Muscle of leg (tissue), 11 donors: ENCODE results near the gene CDC20. TPM values are rescaled to one million over a fixed set of nuclear protein-coding genes. Genes with fewer than 3 reads are reported as not detected.
A peak's percentile ranks its signal among the peaks of the same experiment; 100 is the strongest.

Experiments
- DNase-seq: peaks from one replicate; pipeline ENCODE4 v3.0.0; 2013
- H3K27ac ChIP-seq: one replicate; pipeline ENCODE4 v1.5.1; 2013; ENCODE audit warnings: mild to moderate bottlenecking, low read length, control low read depth
- H3K27me3 ChIP-seq: one replicate; pipeline ENCODE4 v1.6.1; 2013; ENCODE audit warnings: low read length; ENCODE audit not compliant: control insufficient read depth, insufficient read depth
- H3K36me3 ChIP-seq: one replicate; pipeline ENCODE4 v1.6.1; 2013; ENCODE audit warnings: low read length; ENCODE audit not compliant: control insufficient read depth, insufficient read depth
- H3K4me1 ChIP-seq: one replicate; pipeline ENCODE4 v1.6.1; 2013; ENCODE audit warnings: low read length; ENCODE audit not compliant: control insufficient read depth, insufficient read depth
- H3K4me3 ChIP-seq: one replicate; pipeline ENCODE4 v1.5.1; 2013; ENCODE audit warnings: low read length, control low read depth
- H3K9me3 ChIP-seq: replicated peaks from 2 replicates; pipeline ENCODE4 v1.6.1; 2013; ENCODE audit warnings: low read depth, low read length; ENCODE audit not compliant: control insufficient read depth
- WGBS: methylation state at CpG from one replicate; pipeline ENCODE4 v1.1.5; 2013; ENCODE audit warnings: missing lambda C conversion rate; ENCODE audit not compliant: insufficient coverage; 5-methylcytosine and 5-hydroxymethylcytosine counted together
- polyA plus RNA-seq, 8 donors: library from polyadenylated mRNA; unstranded; fragments of 120-200 nt; gene quantifications; one replicate each; pipeline versions ENCODE4 v1.2.1 to v1.2.3, GENCODE V29; 2013; ENCODE audit warnings: inconsistent platforms in 1 of 8, low replicate concordance in 1 of 8; ENCODE audit not compliant: insufficient read length in 8 of 8, insufficient read depth in 1 of 8
- total RNA-seq: library from RNA; stranded (reverse); fragments of 120-200 nt; gene quantifications from one replicate; pipeline ENCODE4 v1.2.4, GENCODE V29; 2013

CDC20 gene
- total and polyA plus RNA-seq, 9 donors: 12.5 to 28.8 (median 22.0) TPM

DNA sequence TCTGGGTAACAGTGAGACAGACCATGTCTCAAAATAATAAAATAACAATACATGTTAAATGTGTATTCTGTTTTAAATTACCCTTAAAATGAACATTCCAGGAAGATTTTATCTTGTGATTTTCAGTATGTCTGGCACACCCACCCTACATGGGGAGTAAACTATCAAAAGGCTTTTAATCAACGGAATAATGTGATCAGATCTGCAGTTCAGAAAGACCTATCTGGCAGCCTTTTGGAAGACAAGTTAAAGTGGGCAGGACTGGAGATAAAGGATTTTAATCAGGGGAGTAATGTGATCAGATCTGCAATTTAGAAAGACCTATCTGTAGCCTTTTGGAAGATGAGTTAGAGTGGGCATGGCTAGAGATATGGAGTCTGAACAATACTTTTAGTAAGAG lies 20.7 kb downstream of the CDC20 start:
- Histone ChIP-seq H3K4me3 (no peak overlapping the region), H3K9me3 (no peaks in the 10 kb centered on the region), H3K27ac (no peak overlapping the region), H3K27me3 (no peaks in the 10 kb centered on the region), H3K4me1 (peaks cover 3% of the 10 kb centered on the region), H3K36me3 (peaks cover 42% of the 10 kb centered on the region)
- no peak for DNase-seq
- WGBS: no CpG with 5 or more reads among the region's 1 CpG

DNA sequence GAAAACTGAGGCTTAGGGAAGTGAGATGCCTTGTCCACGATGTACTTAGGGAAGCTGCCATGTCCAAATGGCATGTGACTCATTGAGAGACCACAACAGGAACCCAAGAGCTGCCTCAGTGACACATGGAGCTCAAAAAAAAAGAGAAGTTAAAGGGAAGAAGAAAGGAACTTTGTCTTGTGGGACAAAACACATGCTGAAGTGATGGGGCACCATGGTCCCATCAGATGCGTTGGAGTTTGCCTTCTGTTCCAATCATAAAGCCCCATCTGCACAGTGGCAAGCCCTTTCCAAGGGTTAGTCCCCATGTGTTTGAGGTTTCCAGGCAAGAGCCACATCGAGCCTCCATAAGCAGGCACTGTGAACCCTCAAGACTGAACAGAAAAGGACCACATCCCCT lies 22.8 kb downstream of the CDC20 start:
- no peak overlapping the region for H3K4me3 ChIP-seq
- peaks cover 63% of the 10 kb centered on the region for H3K36me3 ChIP-seq
- peak; percentile 63 for DNase-seq
- no peaks in the 10 kb centered on the region for H3K27me3 ChIP-seq
- 87% methylated on average over 2 of the region's 3 CpGs for WGBS
- peaks cover 3% of the 10 kb centered on the region for H3K4me1 ChIP-seq
- no peak overlapping the region for H3K27ac ChIP-seq
- no peaks in the 10 kb centered on the region for H3K9me3 ChIP-seq

DNA sequence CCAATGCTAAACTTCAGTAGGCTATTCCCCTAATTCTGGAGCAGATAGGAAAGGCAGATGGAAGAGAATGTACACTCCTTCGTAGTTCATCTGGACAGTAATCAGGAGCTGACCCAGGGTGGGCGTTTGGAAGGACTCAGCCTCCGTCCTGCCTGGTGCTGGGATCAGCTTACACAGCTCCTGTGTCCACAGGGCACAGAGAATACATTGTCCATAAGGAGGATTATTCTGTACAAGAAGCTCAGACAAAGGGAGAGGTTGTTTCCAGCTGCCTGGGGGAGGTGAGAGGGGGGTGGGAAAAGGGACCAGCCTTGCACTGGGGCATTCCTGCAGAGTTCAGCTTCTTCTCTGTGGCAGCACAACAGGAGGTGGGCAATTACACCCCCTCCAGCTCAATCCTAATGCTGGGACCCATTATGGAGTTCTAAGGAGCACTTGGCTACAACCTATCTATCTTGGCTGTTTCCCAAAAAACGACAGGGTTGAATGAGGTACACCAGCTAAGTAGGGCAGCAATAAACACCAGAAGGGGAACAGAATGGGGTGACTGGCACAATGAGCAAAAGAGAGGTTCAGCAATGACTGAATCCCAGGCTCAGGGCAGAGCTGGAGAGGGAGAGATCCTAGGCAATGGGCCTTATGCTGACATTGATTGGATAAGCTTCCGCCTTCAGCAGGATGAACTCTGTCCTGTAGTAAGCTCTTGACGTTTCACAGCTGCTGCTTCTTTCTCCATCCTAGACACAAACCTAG lies 23.4 kb downstream of the CDC20 start:
- H3K9me3 ChIP-seq: no peaks in the 10 kb centered on the region
- H3K36me3 ChIP-seq: peaks cover 69% of the 10 kb centered on the region
- H3K4me1 ChIP-seq: peaks cover 3% of the 10 kb centered on the region
- H3K27me3 ChIP-seq: no peaks in the 10 kb centered on the region
- no peak for DNase-seq
- WGBS: 19% methylated on average over 4 of the region's 6 CpGs
- H3K4me3 ChIP-seq: no peak overlapping the region
- H3K27ac ChIP-seq: no peak overlapping the region

DNA sequence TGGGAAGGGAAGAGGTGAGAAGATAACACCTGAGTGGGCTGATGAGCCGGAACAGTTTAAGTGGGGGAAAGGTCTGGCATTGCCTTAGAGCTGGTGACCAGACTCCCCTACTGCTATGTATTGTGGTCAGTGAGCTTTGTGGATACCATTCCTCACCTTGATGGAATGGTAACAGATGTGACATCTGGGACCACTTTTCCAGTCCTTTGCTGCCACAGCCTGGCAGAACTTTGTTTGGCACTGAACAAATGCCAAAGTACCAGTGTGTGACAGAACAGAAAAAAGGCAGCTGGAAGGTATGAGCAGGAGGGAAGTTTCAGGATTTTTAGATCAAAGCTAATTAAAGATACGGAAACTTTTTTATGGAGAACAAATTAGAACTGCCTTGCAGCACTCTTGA lies 24.7 kb downstream of the CDC20 start:
- Histone ChIP-seq H3K4me3 (no peak overlapping the region), H3K36me3 (peaks cover 74% of the 10 kb centered on the region), H3K4me1 (peaks cover 8% of the 10 kb centered on the region), H3K27ac (no peak overlapping the region), H3K9me3 (no peaks in the 10 kb centered on the region), H3K27me3 (no peaks in the 10 kb centered on the region)
- whole genome bisulfite sequencing: 100% methylated on average over 1 of the region's 2 CpGs
- DNase-seq: no peak

DNA sequence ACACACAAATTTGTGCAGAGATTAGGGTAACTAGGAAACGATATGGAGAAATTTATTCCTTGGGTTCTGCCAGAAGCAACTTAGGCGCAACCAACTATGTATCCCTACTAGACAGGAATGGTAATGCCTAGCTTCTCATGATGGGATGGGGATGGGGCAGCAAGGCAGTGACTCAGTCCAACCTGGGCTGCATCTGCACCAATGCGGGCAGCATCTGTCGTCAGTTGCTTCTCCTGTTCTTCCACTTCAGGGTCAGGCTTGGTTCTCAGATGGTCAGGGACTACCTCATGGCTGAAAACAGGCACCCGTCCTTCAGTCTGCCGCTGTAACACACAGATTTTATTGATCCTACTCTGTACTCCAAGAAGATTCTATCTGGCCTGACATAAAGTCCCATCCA lies 27.9 kb downstream of the CDC20 start:
- Histone ChIP-seq H3K36me3 (peaks cover 62% of the 10 kb centered on the region), H3K4me3 (no peak overlapping the region), H3K27ac (no peak overlapping the region), H3K9me3 (no peaks in the 10 kb centered on the region), H3K4me1 (peaks cover 20% of the 10 kb centered on the region), H3K27me3 (no peaks in the 10 kb centered on the region)
- WGBS: 94% methylated on average over 4 of the region's 6 CpGs
- no peak for DNase-seq

DNA sequence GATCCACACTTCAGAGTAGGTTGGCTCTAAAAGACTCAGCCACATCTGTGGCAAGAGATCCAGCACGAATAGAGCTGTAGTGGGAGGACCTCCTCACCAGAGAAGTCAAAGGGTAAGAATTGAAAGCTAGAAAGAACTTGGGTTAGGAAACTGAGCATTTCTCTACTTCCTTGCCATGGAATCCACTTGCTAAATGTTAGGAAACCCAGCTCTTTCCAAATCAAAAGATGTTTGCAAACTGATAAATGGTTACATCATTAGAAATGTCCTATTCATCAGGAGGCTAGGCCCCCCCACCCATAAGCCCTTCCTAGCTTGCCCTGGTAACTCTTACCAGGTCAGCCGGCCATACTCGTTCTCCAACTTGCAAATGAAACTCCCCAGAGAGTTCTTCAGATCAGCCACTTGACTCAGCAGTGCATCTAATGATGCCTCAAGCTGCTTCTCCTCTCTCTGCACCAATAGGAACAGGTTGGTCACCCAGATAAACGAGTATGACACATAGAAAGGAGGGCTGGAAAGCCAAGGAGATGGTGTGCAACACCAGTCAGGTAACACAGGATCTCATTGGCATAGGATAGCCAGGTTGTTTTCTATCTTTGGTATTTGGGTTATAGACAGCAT lies 29.3 kb downstream of the CDC20 start:
- Histone ChIP-seq H3K9me3 (no peaks in the 10 kb centered on the region), H3K4me1 (peaks cover 17% of the 10 kb centered on the region), H3K36me3 (peaks cover 48% of the 10 kb centered on the region), H3K27ac (no peak overlapping the region), H3K4me3 (no peak overlapping the region), H3K27me3 (no peaks in the 10 kb centered on the region)
- WGBS: no CpG with 5 or more reads among the region's 4 CpGs
- DNase-seq: no peak

DNA sequence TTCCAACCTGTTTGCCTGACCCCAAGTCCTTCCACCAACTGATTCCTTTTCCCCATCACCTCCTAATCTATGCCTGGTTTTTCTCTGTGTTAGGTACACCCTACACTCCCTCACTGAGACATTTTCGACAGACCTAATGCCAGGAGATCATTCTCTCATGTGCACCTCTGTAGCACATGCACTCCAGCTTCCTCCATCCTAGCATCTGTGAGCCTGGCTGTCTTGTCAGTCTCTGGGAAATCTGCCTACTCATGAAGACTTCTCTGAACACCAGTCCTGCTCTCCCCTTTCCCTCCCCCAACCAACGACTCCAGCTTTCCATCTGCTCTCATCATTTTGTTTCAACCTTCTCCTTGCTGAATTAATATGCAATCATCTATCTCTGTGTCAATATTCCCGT lies 29.8 kb downstream of the CDC20 start:
- Histone ChIP-seq H3K4me3 (peak overlapping the region; percentile 84), H3K4me1 (peaks cover 17% of the 10 kb centered on the region), H3K36me3 (peaks cover 43% of the 10 kb centered on the region), H3K9me3 (no peaks in the 10 kb centered on the region), H3K27ac (no peak overlapping the region), H3K27me3 (no peaks in the 10 kb centered on the region)
- 35% methylated on average over 3 of the region's 3 CpGs for WGBS
- no peak for DNase-seq

DNA sequence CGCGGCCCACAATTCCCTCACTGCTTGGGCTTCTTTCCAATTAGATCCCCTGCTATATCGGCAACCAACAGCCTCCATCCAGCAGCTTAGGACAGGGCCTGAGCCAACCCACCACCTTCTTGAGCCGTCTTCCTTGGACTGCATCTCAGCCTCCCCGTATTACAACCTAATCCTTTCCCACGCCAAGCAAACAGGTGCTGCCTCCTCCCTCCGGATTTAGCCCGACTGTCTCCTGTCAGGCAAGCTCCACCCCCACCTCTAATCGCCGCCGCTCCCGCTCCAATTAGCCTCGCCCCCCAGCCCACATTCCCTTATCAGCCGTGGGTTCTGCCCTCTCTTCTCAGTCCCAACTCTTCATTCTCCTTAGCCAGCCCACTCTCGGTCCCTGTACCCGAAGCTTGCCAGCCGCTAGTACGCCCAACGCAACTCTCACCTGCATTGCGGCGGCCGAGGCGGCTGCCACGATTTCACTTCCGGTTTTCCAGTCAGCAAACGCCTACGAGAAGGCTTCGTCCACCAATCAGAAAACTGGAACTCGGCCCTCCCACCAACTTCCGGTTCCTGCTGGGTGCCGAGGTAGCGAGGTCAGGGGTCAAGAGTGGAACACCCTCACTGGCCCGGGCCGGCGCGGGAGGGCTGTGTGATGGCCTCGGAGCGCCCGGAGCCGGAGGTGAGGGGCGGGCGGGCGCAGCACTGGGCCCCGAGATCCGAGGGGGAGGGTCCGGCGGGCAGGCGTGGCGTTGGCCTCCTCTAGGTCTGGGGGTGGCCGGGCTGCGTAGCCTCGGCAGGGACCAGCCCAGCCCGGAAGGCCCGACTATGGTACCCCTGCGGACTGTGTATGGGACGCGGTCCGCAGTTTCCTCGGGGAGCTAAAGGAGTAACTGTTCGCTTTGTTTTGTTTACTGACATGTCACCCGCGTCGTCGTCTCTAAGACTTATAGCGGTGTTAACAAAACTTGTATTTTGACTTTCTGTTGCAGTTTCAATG lies 30.8 kb downstream of the CDC20 start, which contains the start of the genes MED8 and SZT2:
Gene MED8 (minus strand): TSS at position 475 of the 988 bp plus-strand sequence. CDS start 36 bp downstream, at position 439.
Gene SZT2 (plus strand): TSS at position 574 of the 988 bp plus-strand sequence. CDS start 70 bp downstream, at position 644.
- WGBS: under 1% methylated on average over 65 of the region's 65 CpGs
- H3K27ac ChIP-seq: peak within 1 kb of the TSS; percentile 94
- no peaks in the 10 kb centered on the region for H3K9me3 ChIP-seq
- H3K27me3 ChIP-seq: no peaks in the 10 kb centered on the region
- peaks cover 33% of the 10 kb centered on the region for H3K36me3 ChIP-seq
- peak; percentile 98 for DNase-seq
- peaks cover 17% of the 10 kb centered on the region for H3K4me1 ChIP-seq
- peak within 1 kb of the TSS; percentile 84 for H3K4me3 ChIP-seq

DNA sequence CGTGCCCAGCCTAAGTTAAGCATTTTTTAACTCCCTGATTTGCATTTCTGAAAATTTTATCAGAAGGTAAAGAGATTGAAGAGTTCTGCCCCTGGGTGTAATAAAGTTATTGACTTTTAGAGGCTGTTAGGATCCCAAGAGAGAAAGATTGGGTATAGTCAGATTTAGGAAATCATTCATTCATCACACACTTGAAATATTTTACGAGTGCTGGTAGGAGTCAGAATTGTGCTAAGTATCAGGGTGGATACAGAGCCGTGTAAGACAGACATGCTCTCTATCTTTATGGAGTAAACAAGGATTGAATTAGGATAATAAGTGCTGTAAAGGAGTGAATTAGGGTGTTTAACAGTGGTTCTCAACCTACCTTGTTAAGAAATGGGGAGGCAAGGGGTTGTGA lies 33.9 kb downstream of the CDC20 start:
- Histone ChIP-seq H3K9me3 (no peaks in the 10 kb centered on the region), H3K36me3 (peaks cover 10% of the 10 kb centered on the region), H3K4me3 (no peak overlapping the region), H3K27ac (no peak overlapping the region), H3K4me1 (peaks cover 17% of the 10 kb centered on the region), H3K27me3 (no peaks in the 10 kb centered on the region)
- 62% methylated on average over 2 of the region's 3 CpGs for WGBS
- DNase-seq: no peak

DNA sequence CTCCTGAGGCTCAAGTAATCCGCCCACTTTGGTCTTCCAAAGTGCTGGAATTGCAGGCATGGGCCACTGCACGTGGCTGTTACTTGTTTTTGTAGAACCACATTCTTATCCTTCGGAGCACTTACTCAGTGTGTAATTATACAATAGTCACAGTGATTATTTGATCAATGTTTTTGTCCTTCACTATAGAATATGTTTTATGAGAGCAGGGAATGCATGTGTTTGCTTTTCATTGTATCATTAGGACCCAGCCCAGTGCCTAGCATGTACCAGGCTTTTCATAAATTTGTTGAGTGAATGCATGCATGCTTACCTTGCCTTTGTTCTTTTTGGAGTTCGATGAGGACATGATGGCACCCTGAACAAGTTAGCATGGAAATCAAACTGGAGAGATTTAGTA lies 36.7 kb downstream of the CDC20 start:
- H3K4me3 ChIP-seq: no peak overlapping the region
- WGBS: 95% methylated on average over 2 of the region's 4 CpGs
- peaks cover 8% of the 10 kb centered on the region for H3K36me3 ChIP-seq
- H3K27ac ChIP-seq: no peak overlapping the region
- no peaks in the 10 kb centered on the region for H3K9me3 ChIP-seq
- no peak for DNase-seq
- no peaks in the 10 kb centered on the region for H3K27me3 ChIP-seq
- peaks cover 5% of the 10 kb centered on the region for H3K4me1 ChIP-seq
